Hematopoietic multipotent progenitor cell treated with erythropoietin and hydrocortisone succinate and interleukin-3 and kit ligand, for 15 days (in vitro differentiated cells): ENCODE data around the gene ZNF107.

Source experiments
- DNase-seq: peaks from one replicate; pipeline ENCODE4 v3.0.0-alpha.2; 2015; ENCODE audit warnings: low spot score

The ZNF107 gene

DNA sequence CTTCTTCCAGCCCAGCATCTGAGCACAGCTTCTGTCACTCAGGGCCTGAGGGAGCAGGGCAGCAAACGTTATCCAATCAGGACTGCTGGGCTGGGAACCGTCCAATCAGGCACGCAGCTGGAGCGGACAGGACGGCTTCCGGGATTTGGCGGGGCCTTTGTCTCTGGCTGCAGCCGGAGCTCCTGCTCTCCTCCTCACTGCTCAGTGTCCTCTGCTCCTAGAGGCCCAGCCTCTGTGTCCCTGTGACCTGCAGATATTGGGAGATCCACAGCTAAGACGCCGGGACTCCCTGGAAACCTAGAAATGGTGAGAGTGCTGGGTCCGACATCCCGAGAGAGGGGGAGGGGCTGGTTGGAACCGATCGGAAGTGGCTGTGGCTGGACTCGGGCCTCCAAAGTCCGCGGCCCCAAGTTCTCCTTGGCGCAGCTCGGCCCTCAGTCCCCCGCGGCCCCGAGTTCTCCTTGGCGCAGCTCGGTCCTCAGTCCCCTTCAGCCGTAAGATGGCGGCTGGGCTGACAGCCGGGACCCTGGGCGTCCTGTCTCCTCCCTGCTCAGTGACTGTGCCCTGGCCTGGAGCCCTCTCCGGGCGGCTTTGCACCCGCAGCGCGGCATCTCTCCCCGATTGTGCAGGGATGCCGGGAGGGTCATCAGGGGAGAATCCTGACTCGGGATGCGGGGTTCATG lies at the start of gene ZNF107:
TSS of gene ZNF107 (plus strand) at position 154 of the 683 bp plus-strand sequence. CDS start at position 304, 150 bp downstream.
- peak; percentile 64 for DNase-seq

- DNase-seq: peak; percentile 45
Observed at GRCh38 chr7:64618785-64619456, 47.0 kb upstream of the ZNF107 start.

DNA sequence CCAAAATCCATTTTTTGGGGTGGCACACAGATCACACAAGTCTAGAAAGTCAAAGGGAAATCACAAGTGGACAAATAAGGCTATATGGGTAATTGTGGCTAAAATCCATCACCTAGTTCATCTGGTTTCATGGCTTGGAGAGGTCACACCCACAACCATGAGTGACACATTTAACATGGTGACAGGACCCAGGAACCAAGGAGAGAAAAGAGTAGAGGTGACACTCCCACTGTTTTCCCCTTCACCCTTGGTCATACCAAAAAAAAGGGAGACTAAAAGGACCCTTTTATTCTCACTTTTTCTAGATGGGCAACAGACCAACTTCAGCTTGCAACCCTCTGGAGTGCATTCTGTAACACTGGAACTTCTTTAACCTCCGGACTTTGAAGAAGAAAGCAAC lies 46.2 kb upstream of the ZNF107 start:
- no peak for DNase-seq

GRCh38 chr7:64621656-64622055 lies 44.3 kb upstream of the ZNF107 start:
- DNase-seq: no peak

DNA sequence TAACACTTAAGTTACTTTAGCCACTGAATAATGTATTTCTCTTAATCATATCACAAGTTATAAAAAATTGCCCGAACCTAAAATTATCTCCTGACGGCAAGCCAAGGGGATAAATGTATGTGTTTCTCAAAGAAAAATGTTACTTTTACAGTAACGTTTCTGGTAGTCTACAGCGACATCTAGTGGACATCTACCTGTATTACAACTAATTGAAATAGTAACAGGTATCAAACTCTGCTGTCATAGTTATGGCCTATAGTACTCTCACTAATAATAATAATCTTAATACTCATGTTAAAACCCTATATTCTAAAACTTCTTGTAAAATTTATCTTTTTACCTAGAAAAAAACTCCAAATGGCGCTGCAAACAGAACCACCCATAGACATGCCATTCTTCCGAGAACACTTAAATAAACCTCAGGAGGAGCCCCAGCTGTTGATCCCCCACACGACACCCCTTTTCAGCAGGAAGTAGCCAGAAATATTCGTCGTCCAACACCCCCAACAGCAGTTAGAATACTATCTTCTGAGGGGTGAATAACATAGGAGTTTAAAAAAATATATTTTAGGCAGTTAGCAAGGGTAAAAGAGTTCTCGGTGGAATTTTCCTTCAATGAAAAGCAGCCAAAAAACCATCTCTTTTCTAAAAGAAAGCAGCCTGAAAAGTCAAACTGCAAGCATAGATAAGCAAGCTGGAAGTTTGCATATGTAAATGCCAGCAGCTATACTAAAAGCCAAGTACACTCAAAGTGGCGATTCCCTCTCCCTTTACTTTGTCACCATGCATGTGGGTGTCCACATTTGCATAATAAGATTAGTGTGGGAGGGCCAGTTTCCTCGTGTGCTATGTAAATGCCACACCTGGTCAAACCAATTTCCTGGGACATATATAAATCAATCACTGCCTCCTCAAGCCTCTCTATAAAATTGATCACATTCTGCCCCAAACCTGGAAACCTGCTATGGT lies 40.5 kb upstream of the ZNF107 start:
- peak; percentile 26 for DNase-seq

GRCh38 chr7:64626083-64626469 lies 39.9 kb upstream of the ZNF107 start:
- no peak for DNase-seq

- DNase-seq: no peak
Observed at GRCh38 chr7:64626557-64626956, 39.4 kb upstream of the ZNF107 start.

- DNase-seq: no peak
Observed at GRCh38 chr7:64628192-64628591, 37.7 kb upstream of the ZNF107 start.

GRCh38 chr7:64628721-64629120 lies 37.2 kb upstream of the ZNF107 start:
- DNase-seq: no peak

GRCh38 chr7:64630496-64630895 lies 35.4 kb upstream of the ZNF107 start:
- no peak for DNase-seq

DNA sequence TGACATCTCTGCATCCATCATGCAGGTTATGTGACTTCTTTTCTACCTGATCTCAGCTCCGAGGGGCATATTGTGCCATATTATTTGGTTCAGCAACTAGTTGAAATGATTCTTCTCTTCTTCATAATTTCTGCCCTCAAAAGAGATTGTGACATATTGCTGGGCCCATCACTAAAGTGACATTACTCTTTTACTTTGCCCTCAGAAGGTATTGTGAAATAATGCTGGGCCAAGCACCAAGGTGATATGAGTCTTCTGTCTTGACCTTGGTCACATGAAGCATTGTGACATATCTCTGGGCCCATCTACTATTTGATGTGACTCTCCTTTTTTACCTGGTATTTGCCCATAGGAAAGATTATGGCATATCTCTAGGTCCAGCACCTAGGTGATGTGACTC lies 33.9 kb upstream of the ZNF107 start:
- DNase-seq: no peak

DNA sequence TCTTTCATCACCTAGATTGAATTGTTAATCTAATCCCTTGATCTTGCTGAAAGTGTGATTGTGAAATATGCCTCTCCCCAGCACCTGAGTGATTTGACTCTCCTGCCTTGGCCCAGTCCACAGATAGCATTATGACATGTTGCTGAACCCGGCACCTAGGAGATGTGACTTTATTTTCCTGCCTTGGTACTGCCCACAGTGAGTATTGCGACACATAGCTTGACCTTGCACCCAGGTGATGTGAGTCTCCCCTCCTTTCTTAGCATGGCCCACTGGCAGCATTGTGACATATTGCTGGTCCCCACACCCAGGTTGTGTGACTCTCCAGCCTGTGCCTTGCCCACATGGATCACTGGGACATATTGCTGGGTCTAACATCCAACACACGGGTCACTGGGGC lies 32.5 kb upstream of the ZNF107 start:
- DNase-seq: no peak

DNA sequence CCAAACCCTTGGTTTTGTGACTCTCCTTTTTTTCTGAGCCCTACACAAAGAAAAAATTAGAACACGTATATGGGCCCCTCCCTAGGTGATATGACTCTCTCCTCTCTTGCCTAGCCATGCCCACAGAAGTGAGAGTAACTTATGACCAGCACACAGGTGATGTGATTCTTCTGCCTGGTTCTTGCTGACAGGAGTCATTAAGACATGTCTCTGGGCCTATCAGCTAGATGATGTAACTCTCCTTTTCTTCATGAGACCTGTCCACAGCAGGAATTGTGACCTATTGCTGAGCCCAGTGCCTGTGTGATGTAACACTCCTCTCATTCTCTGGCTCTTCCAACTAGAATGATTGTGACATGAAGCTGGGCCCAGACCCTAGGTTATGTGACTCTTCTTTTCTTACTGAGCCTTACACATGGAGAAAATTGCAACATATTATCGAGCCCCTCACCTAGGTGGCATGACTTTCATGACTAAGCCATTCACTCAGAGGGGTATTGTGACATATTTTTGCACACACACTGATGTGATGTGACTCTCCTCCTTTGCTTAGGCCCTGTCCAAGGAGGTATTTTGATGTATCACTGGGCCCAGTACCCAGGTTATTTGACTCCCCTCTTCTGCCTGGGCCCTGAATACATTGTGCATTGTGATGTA lies 31.4 kb upstream of the ZNF107 start:
- no peak for DNase-seq

- DNase-seq: no peak
Observed at GRCh38 chr7:64636386-64636785, 29.5 kb upstream of the ZNF107 start.

DNA sequence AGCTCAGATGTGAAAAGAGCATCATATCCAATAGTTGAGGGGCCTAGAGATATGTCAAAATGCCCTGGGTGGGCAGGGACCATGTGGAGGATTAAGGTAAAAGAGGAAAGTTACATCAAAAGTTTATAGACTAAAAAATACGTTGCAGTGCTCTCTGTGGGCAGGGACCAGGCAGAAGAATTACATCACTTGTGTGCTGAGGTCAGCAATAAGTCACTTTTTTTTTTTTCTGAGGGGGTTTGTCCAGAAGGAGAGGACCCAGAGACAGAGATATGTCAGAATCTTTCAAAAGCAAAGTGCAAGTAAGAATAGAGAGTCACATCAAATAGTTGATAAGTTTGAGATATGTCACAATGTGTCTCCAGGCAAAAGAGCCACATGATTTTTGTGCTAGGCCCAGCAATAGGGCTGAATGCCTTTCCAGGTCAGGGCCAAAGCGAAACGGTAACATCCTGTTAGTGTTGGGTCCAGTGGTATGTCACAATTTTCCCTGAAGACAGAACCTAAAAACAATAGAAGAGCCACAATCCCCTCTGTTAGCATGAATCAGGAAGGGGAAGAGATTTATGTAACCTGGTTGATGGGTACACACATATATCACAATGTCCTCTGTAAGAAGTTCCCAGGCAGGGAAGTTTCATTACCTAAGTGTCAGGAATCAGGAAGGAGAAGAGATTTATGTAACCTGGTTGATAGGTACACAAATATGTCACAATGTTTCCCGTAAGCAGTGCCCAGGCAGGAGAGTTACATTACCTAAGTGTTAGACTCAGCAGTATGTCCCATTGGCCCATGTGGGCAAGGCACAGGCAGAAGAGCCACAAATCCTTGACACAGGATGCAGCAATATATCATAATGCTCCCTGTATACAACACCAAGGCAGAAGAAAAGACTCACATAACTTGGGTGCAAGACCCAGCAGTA lies 28.1 kb upstream of the ZNF107 start:
- no peak for DNase-seq

DNA sequence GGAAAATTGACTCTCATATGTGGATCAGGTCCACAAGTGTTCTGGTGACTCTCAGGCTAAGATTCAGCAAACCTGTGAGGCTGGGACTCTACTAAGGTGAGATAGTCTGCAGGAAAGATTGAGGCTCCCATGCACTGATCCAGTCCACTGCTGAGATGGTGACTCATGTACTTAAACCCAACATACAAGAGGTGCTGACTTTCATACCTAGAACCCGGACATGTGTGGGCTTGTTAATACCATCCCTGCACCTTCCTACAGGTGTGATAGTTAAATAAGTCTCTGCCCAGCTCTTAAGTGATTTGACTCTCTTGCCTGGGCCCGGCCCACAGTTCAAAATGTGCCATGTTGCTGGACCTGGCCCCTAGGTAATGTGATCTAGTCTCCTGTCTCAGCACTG lies 27.1 kb upstream of the ZNF107 start:
- no peak for DNase-seq

GRCh38 chr7:64639267-64640001 lies 26.5 kb upstream of the ZNF107 start:
- DNase-seq: no peak

DNA sequence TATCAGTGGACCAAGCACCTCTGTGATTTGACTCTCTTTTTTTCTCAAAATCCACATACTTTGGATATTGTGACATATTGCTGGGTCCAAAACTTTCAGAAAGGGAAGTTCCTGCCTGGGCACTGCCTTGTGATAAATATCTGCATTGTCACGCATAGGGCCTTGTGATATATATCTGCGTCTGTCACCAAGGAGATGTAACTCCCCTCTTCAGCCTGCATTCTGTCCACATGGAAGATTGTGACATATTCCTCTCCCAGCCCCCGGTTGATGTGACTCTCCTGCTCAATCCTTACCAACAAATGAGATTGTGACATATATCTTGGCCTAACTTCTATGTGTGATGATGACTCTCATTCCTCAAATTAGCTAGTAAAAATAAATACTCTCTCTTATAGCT lies 25.4 kb upstream of the ZNF107 start:
- no peak for DNase-seq

DNA sequence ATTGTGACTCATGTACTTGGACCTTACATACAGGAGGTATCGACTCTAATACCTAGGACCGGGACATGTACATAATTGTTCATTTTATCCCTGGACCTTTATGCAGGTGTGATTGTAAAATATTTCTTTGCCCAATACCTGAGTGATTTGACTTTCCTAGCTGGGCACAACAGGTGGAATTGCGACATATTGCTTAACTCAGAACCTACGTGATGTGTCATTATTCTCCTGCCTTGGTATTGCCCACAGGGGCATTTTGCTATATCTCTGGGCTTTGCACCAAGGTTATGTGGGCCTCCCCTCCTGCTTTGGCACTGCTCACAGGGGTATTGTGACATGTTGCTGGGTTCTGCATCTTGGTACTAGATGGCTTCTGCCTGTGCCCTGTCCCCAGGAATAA lies 23.9 kb upstream of the ZNF107 start:
- DNase-seq: no peak

DNA sequence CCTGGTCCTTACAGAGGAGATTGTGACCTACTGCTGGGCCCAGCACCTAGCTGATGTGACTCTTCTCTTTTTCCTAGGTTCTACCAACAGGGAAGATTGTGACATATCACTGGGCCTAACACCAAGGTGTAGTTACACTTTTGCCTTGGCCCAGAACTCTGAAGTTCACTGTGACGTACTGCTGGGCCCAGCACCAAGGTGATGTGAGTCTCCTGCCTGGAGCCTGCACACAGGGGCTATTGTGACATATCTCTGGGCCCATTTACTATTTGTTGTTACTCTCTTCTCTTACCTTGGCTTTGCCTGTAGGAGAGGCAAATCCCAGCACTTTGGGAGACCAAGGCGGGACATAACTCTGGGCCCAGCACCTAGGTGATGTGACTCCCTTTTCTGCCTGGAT lies 23.1 kb upstream of the ZNF107 start:
- no peak for DNase-seq
